Left lung (tissue), 10 donors: ENCODE measurements around the gene PTPRO. TPM values are rescaled to one million over a fixed set of nuclear protein-coding genes. Genes with fewer than 3 reads are reported as not detected.

Experiments used
- ATAC-seq: fragments of 200-7000 bp; cut with Tn5 transposase; one replicate; pipeline ENCODE4 v1.9.1; 2020; ENCODE audit warnings: moderate library complexity
- DNase-seq, 4 donors: peaks; one replicate each; pipeline ENCODE4 v3.0.0-alpha.2; 2013 to 2020
- H3K27ac ChIP-seq, 2 donors: fragments of 200-600 bp; sonication (generic) in 1 of 2; one replicate each; pipeline versions ENCODE4 v1.5.0 to v1.8.0; 2020 to 2021
- H3K27me3 ChIP-seq, 2 donors: fragments of 200-600 bp; sonication (generic) in 1 of 2; one replicate each; pipeline versions ENCODE4 v1.5.0 to v1.8.0; 2020 to 2021
- H3K36me3 ChIP-seq, 2 donors: fragments of 200-600 bp; sonication (generic) in 1 of 2; one replicate each; pipeline versions ENCODE4 v1.5.0 to v1.8.0; 2020 to 2021
- H3K4me1 ChIP-seq, 2 donors: fragments of 200-600 bp; one replicate each; pipeline ENCODE4 v1.8.0; 2021
- H3K4me3 ChIP-seq, 2 donors: fragments of 200-600 bp; sonication (generic) in 1 of 2; one replicate each; pipeline versions ENCODE4 v1.5.0 to v1.8.0; 2020 to 2021; ENCODE audit warnings: mild to moderate bottlenecking in 1 of 2
- H3K9me3 ChIP-seq, 2 donors: fragments of 200-600 bp; sonication (generic) in 1 of 2; one replicate each; pipeline versions ENCODE4 v1.5.0 to v1.8.0; 2020 to 2021
- CTCF ChIP-seq, 2 donors: fragments of 200-600 bp; sonication (generic) in 1 of 2; IDR thresholded peaks; one replicate each; pipeline versions ENCODE4 v1.5.0 to v1.8.0; 2021; ENCODE audit warnings: antibody characterized with exemption in 2 of 2
- intact Hi-C, 2 donors: fragments of 100-400 bp; cut with DNase I; formaldehyde crosslinking; loops; one replicate each; pipeline versions ENCODE4 v1.11.2 to v1.14.2; 2022
- polyA plus RNA-seq, 6 donors: library from polyadenylated mRNA; unstranded; fragments of 120-200 nt; gene quantifications; one replicate each; pipeline ENCODE4 v1.2.1, GENCODE V29; 2013; ENCODE audit not compliant: insufficient read length in 6 of 6
- total RNA-seq, 2 donors: library from RNA; stranded (reverse); fragmentation: NEBNext Ultra II Directional; extraction: Animal tissue kit (Norgen Biotek cat#: 25700); gene quantifications; one replicate each; pipeline ENCODE4 v1.2.1, GENCODE V29; 2021
- donor health status: DM: no; HTN: yes; CAD: no.
- donor health status: DM: no; HTN: no; CAD: no.

PTPRO gene
- total and polyA plus RNA-seq, 8 donors: 1.1 to 11.9 (median 1.7) TPM

DNA sequence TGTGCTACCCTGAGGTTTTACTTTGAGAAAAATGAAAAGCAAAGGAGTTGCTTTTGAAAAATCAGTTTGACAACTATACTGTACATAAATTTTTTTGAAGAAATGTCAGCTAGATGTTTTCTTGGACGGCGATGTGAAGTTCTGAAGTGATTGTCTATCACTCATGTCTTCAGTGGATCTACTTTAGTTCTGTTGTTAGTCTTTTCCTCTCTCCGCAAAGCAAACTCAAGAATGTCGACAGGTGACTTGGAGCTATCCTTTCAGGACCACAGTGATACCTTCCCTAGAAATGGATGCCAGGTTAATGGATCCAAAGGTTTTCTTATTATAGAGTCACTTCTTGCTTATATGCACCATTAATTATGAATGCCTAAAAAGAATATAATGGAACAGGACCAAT, 1.2 kb downstream of the PTPRO start:
- H3K4me1 ChIP-seq: peaks cover 6 to 8% of the 10 kb centered on the region in 2 donors
- peak in 1 of 4 donors; percentile 1 for DNase-seq
- H3K27me3 ChIP-seq: peaks cover 30 to 85% of the 10 kb centered on the region in 2 donors
- intact Hi-C loops: no loop called here
- H3K27ac ChIP-seq: no peak overlapping the region
- ATAC-seq: no peak
- TF ChIP-seq CTCF (IDR thresholded peaks at IDR 0.05): no peak
- no peak overlapping the region for H3K4me3 ChIP-seq
- H3K9me3 ChIP-seq: no peaks in the 10 kb centered on the region
- no peaks in the 10 kb centered on the region for H3K36me3 ChIP-seq

GRCh38 chr12:15329891-15330290, 7.6 kb downstream of the PTPRO start:
- DNase-seq: no peak
- no peak overlapping the region for H3K4me3 ChIP-seq
- no peaks in the 10 kb centered on the region for H3K4me1 ChIP-seq
- H3K9me3 ChIP-seq: no peaks in the 10 kb centered on the region
- intact Hi-C loops: no loop called here
- H3K36me3 ChIP-seq: no peaks in the 10 kb centered on the region
- H3K27me3 ChIP-seq: peaks cover 0 to 23% of the 10 kb centered on the region in 2 donors
- no peak for TF ChIP-seq CTCF (IDR thresholded peaks at IDR 0.05)
- no peak overlapping the region for H3K27ac ChIP-seq
- no peak for ATAC-seq

- Histone ChIP-seq H3K4me3 (no peak overlapping the region), H3K27ac (no peak overlapping the region), H3K9me3 (no peaks in the 10 kb centered on the region), H3K36me3 (no peaks in the 10 kb centered on the region), H3K27me3 (peaks cover 0 to 4% of the 10 kb centered on the region in 2 donors), H3K4me1 (no peaks in the 10 kb centered on the region)
- intact Hi-C loops: no loop called here
- no peak for DNase-seq
- TF ChIP-seq CTCF (IDR thresholded peaks at IDR 0.05): no peak
- ATAC-seq: no peak
These were observed 11.9 kb downstream of the PTPRO start for GRCh38 chr12:15334225-15334624.

DNA sequence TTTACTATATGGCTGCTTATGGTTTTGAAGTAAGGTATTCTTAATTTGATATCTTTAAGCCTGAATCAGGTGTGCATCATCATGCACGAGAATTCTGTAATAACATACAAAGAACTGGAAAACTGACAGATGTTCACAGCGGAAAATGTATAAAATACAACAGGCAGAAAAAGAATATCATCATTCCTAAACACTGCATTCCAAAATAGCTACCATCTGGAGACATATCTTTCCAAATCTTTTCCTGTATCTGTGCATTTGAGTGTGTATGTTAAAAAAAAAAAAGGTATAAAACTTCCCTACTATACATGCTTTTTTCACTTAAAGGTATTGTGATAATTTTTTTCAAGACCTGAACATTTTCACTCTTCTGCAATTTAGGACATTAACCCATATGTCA, 13.7 kb downstream of the PTPRO start:
- Histone ChIP-seq H3K36me3 (no peaks in the 10 kb centered on the region), H3K4me1 (no peaks in the 10 kb centered on the region), H3K27me3 (peaks cover 0 to 5% of the 10 kb centered on the region in 2 donors), H3K27ac (no peak overlapping the region), H3K4me3 (no peak overlapping the region), H3K9me3 (no peaks in the 10 kb centered on the region)
- DNase-seq (no peak), ATAC-seq (no peak)
- TF ChIP-seq CTCF (IDR thresholded peaks at IDR 0.05): no peak
- intact Hi-C loops: no loop called here

DNA sequence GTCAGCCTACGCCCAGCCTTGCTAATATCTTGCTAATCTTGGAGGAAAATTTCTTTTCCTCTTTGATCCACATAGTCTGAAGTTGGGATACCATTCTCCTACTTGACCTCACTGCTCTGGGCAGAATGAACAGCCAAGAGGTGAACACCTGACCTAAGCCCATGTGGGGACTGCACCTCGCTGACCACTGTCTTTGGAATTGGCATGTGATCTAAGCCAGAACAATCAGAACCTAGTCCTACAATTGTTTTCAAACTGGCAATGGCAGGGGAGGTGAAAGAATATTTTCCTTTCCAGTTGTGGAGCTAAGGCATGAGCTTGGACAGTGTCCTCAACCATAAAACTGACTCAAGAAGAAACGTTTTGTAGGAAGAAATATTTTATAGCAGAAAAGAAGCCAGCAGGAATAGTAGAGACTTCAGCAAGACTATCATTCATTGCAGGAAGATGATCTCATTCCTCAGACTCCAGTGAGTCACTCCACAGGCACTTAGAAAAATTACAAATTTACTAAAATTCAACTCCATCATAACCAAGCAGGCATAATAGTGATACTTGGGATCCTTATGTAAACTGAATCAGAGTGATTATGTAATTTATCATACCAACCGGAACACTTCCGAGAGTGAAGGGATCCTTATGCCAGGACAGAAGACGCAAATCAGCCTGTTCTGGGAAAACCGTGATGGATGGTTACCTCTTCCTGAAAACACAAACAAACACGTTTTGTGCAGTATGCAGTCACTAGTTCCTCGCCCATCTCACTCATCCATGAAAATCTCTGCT, 14.7 kb downstream of the PTPRO start:
- H3K36me3 ChIP-seq: no peaks in the 10 kb centered on the region
- no peak overlapping the region for H3K27ac ChIP-seq
- H3K27me3 ChIP-seq: peaks cover 0 to 5% of the 10 kb centered on the region in 2 donors
- no peaks in the 10 kb centered on the region for H3K4me1 ChIP-seq
- no peak for DNase-seq
- intact Hi-C loops: no loop called here
- peak; percentile 15 for ATAC-seq
- H3K9me3 ChIP-seq: no peaks in the 10 kb centered on the region
- no peak overlapping the region for H3K4me3 ChIP-seq
- TF ChIP-seq CTCF (IDR thresholded peaks at IDR 0.05): no peak
